HL-60 (cell line): ENCODE measurements around the gene ACTL6A.

Experiments
- DNase-seq, 2 experiments: peaks; one replicate each; pipeline ENCODE4 v3.0.0-alpha.2; 2010 to 2020; ENCODE audit warnings: low read depth in 1 of 2, low spot score in 1 of 2
- H3K27ac ChIP-seq: fragments of 250-450 bp; sonication (Bioruptor Pico); replicated peaks from 2 replicates; pipeline ENCODE4 v1.5.1; 2020; ENCODE audit warnings: mild to moderate bottlenecking, moderate library complexity
- H3K27me3 ChIP-seq: fragments of 250-450 bp; sonication (Bioruptor Pico); 2 replicates; pipeline ENCODE4 v1.5.1; 2021; ENCODE audit warnings: mild to moderate bottlenecking, moderate library complexity; ENCODE audit not compliant: insufficient read depth, poor library complexity, severe bottlenecking
- H3K4me3 ChIP-seq: replicated peaks from 2 replicates; pipeline ENCODE4 v1.5.1; 2011; ENCODE audit warnings: mild to moderate bottlenecking, control low read depth, low read length; ENCODE audit not compliant: insufficient read depth
- GABPA ChIP-seq: IDR thresholded peaks from 2 replicates; pipeline ENCODE4 v1.6.1; 2012; ENCODE audit warnings: low read depth
- POLR2AphosphoS5 ChIP-seq: IDR thresholded peaks from 2 replicates; pipeline ENCODE4 v1.6.1; 2012; ENCODE audit warnings: low read depth
- SPI1 ChIP-seq: IDR thresholded peaks from 2 replicates; pipeline ENCODE4 v1.6.1; 2012; ENCODE audit warnings: low read depth, mild to moderate bottlenecking, borderline replicate concordance
- TF ChIP-seq, protein P1 (sequence below): IDR thresholded peaks from 2 replicates; pipeline ENCODE4 v1.6.1; 2012; ENCODE audit warnings: low read depth; ENCODE audit not compliant: insufficient replicate concordance
- TF ChIP-seq, protein P2 (sequence below): IDR thresholded peaks from one replicate; pipeline ENCODE4 v1.5.1; 2011; ENCODE audit warnings: low read length, control low read depth, inconsistent platforms; ENCODE audit not compliant: insufficient read depth

ACTL6A gene

DNA sequence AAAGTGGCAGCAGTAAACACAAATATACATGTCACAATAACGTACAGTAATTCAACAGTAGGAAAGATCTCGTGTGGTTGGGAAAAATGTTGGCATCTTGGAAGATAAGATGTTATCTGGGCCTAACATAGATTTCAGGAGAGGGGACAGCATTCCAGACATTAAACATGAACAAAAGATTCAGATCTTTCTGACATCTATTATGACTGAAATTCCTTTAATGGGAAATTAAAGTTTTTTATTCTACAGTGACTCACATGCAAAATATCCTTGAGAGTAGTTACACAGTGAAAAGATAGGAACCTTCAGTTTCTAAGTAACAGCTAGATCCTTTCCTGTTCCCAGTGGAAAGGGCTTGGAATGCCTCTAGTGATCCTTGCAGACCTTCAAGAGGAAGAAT, 51.1 kb downstream of the ACTL6A start:
- no peak overlapping the region for H3K27ac ChIP-seq
- no peaks in the 10 kb centered on the region for H3K27me3 ChIP-seq
- TF ChIP-seq, protein P1, sequence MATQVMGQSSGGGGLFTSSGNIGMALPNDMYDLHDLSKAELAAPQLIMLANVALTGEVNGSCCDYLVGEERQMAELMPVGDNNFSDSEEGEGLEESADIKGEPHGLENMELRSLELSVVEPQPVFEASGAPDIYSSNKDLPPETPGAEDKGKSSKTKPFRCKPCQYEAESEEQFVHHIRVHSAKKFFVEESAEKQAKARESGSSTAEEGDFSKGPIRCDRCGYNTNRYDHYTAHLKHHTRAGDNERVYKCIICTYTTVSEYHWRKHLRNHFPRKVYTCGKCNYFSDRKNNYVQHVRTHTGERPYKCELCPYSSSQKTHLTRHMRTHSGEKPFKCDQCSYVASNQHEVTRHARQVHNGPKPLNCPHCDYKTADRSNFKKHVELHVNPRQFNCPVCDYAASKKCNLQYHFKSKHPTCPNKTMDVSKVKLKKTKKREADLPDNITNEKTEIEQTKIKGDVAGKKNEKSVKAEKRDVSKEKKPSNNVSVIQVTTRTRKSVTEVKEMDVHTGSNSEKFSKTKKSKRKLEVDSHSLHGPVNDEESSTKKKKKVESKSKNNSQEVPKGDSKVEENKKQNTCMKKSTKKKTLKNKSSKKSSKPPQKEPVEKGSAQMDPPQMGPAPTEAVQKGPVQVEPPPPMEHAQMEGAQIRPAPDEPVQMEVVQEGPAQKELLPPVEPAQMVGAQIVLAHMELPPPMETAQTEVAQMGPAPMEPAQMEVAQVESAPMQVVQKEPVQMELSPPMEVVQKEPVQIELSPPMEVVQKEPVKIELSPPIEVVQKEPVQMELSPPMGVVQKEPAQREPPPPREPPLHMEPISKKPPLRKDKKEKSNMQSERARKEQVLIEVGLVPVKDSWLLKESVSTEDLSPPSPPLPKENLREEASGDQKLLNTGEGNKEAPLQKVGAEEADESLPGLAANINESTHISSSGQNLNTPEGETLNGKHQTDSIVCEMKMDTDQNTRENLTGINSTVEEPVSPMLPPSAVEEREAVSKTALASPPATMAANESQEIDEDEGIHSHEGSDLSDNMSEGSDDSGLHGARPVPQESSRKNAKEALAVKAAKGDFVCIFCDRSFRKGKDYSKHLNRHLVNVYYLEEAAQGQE, result no peak
- TF ChIP-seq GABPA (no peak), POLR2AphosphoS5 (no peak), SPI1 (no peak)
- TF ChIP-seq, protein P2, sequence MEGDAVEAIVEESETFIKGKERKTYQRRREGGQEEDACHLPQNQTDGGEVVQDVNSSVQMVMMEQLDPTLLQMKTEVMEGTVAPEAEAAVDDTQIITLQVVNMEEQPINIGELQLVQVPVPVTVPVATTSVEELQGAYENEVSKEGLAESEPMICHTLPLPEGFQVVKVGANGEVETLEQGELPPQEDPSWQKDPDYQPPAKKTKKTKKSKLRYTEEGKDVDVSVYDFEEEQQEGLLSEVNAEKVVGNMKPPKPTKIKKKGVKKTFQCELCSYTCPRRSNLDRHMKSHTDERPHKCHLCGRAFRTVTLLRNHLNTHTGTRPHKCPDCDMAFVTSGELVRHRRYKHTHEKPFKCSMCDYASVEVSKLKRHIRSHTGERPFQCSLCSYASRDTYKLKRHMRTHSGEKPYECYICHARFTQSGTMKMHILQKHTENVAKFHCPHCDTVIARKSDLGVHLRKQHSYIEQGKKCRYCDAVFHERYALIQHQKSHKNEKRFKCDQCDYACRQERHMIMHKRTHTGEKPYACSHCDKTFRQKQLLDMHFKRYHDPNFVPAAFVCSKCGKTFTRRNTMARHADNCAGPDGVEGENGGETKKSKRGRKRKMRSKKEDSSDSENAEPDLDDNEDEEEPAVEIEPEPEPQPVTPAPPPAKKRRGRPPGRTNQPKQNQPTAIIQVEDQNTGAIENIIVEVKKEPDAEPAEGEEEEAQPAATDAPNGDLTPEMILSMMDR, result no peak
- no peak overlapping the region for H3K4me3 ChIP-seq
- no peak for DNase-seq

DNA sequence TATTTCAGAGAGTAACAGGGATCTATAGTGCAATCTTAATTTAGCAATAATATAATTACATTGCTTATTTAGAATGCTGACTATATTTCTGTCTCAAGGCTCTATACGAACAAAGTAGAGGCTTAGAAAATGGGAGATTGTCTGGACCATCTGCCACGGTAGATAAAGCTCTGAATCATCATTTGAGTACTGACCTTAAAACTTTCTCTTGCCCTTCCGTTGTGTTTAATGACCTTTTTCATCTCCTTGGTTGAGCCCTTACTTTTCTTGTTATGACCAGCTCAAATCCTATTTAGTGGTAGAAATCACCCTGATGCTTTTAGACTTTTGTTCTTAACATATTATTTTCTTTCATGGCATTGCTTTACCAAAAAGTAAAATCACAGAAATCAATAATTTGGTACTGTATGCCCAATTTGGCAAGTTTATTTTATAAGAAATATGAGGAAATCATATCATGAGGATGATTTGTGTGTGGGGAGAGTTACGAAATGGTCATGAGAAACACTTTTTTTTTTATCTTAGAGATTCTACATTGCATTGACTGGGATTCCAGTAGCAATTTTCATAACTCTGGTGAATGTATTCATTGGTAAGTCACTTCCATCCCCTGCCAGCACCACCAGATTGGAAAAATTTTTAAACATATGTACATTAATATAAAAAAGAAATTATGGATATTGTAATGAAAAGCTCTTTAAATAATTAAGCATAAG, 52.9 kb downstream of the ACTL6A start:
- H3K27me3 ChIP-seq, result no peaks in the 10 kb centered on the region
- DNase-seq, result no peak
- H3K27ac ChIP-seq, result no peak overlapping the region
- TF ChIP-seq SPI1 (no peak), GABPA (no peak), POLR2AphosphoS5 (no peak)
- TF ChIP-seq, protein P2, result no peak
- TF ChIP-seq, protein P1, result no peak
- H3K4me3 ChIP-seq, result no peak overlapping the region

DNA sequence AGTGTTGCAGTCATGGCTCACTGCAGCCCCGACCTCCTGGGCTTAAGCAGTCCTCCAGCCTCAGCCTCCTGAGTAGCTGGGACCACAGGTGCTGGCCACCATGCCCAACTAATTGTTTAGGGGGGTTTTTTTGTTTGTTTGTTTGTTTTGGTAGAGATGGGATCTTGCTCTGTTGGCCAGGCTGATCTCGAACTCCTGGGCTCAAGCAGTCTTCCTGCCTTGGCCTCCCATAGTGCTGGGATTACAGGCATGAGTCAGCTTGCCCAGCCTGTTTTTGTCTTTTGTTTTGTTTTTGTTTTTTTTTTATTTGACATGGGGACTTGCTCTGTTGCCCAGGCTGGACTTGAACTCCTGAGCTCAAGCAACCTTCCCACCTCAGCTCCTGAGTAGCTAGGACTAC, 59.3 kb downstream of the ACTL6A start:
- H3K27me3 ChIP-seq, result no peaks in the 10 kb centered on the region
- no peak overlapping the region for H3K27ac ChIP-seq
- no peak for DNase-seq
- TF ChIP-seq, protein P1, result no peak
- no peak for TF ChIP-seq POLR2AphosphoS5
- TF ChIP-seq, protein P2, result no peak
- no peak for TF ChIP-seq GABPA
- TF ChIP-seq SPI1, result no peak
- no peak overlapping the region for H3K4me3 ChIP-seq
